H1 (cell line): Measurements from ENCODE around the gene GALNT17. TPM values are rescaled to one million over a fixed set of nuclear protein-coding genes. Genes with fewer than 3 reads are reported as not detected.

Experiments used
- EP300 ChIP-seq, 2 experiments: IDR thresholded peaks; 1 replicate in 1 of 2; 2 replicates in 1 of 2; pipeline ENCODE4 v1.6.1; 2011 to 2012; ENCODE audit warnings: low read depth in 2 of 2, low read length in 2 of 2, mild to moderate bottlenecking in 2 of 2, borderline replicate concordance in 1 of 2, inconsistent platforms in 1 of 2, moderate library complexity in 1 of 2
- polyA plus RNA-seq, 7 experiments: library from polyadenylated mRNA; depleted of rRNA in 3 of 7; stranded (reverse) in 5 of 7; unstranded in 2 of 7; fragments of >200 nt in 5 of 7; fragments of 200-250 nt in 2 of 7; gene quantifications; 1 replicate in 5 of 7; 2 replicates in 1 of 7; 4 replicates in 1 of 7; pipeline versions ENCODE4 v1.2.1 to v1.2.3, GENCODE V29; 2011 to 2013; ENCODE audit warnings: missing spikeins in 2 of 7, mixed read lengths in 2 of 7
- total RNA-seq: library from RNA; stranded (reverse); fragmentation: NEBNext Ultra II Directional; extraction: Animal tissue kit (Norgen Biotek cat#: 25700); gene quantifications from 2 replicates; pipeline ENCODE4 v1.2.1, GENCODE V29; 2021

GALNT17 gene
- total and polyA plus RNA-seq, 2 of the 8 experiments (the other 6 are each of a cell fraction or from before 2014, with no cell fraction given): 37.7 to 47.0 TPM

- TF ChIP-seq EP300 (IDR thresholded peaks at IDR 0.05; ENCODE audit: borderline replicate concordance in 1 of 2, low read depth in 2 of 2, low read length in 2 of 2): no peak
Observed at GRCh38 chr7:71544816-71545215, 412.9 kb downstream of the GALNT17 start (continued).
